GM18502 (cell line): ENCODE measurements around the gene IQCE.
"Not testable (repeated sequence)": the region's sequence is repeated elsewhere in the genome, so short reads cannot be mapped to it uniquely, and the experiment has no call there.

Experiments
- ATAC-seq: cut with Tn5 transposase; IDR thresholded peaks from one replicate; pipeline ENCODE4 v1.9.1; 2021; ENCODE audit warnings: mild to moderate bottlenecking; ENCODE audit not compliant: unreplicated experiment, poor library complexity

IQCE gene

GRCh38 chr7:2551418-2551817 is 7.4 kb upstream of the IQCE start:
- no peak for ATAC-seq

- no peak for ATAC-seq
Measured at GRCh38 chr7:2553108-2553507, 5.7 kb upstream of the IQCE start.

- ATAC-seq, result no peak
Measured at GRCh38 chr7:2553831-2554581, 4.8 kb upstream of the IQCE start.

GRCh38 chr7:2554661-2555111 is 4.1 kb upstream of the IQCE start:
- no peak for ATAC-seq

GRCh38 chr7:2555121-2556052 is 3.4 kb upstream of the IQCE start, which contains the start of gene BRAT1:
Gene BRAT1, minus strand, starts transcription at chr7:2555524. Its CDS starts 1,093 bp downstream, at chr7:2554431.
- peak; percentile 77 for ATAC-seq

- ATAC-seq, result peak; percentile 15
Measured at GRCh38 chr7:2559283-2559950, 638 bp downstream of the IQCE start.

- not testable (repeated sequence) for ATAC-seq
Measured at GRCh38 chr7:2563955-2564354, 5.2 kb downstream of the IQCE start.

GRCh38 chr7:2564970-2565540 is 6.3 kb downstream of the IQCE start:
- no peak for ATAC-seq

GRCh38 chr7:2566348-2566889 is 7.6 kb downstream of the IQCE start:
- ATAC-seq, result peak; percentile 38

- ATAC-seq, result peak; percentile 91
Measured at GRCh38 chr7:2566890-2567678, 8.3 kb downstream of the IQCE start.

GRCh38 chr7:2567679-2568278 is 9.0 kb downstream of the IQCE start:
- no peak for ATAC-seq

- ATAC-seq, result no peak
Measured at GRCh38 chr7:2568521-2569223, 9.9 kb downstream of the IQCE start.

GRCh38 chr7:2569421-2569820 is 10.6 kb downstream of the IQCE start:
- no peak for ATAC-seq

GRCh38 chr7:2570021-2570420 is 11.2 kb downstream of the IQCE start:
- ATAC-seq, result no peak

- no peak for ATAC-seq
Measured at GRCh38 chr7:2571409-2571808, 12.6 kb downstream of the IQCE start.

GRCh38 chr7:2572101-2572842 is 13.5 kb downstream of the IQCE start:
- no peak for ATAC-seq

- no peak for ATAC-seq
Measured at GRCh38 chr7:2573761-2574160, 15.0 kb downstream of the IQCE start.
